Gastrocnemius medialis (tissue), 4 donors: ENCODE results near the gene AKAP11. TPM values are rescaled to one million over a fixed set of nuclear protein-coding genes. Genes with fewer than 3 reads are reported as not detected.

ENCODE experiments used
- ATAC-seq, 2 donors: fragments of 150-250 bp; one replicate each; pipeline ENCODE4 v1.9.1; 2016
- DNase-seq, 2 donors: peaks; one replicate each; pipeline ENCODE4 v3.0.0-alpha.2; 2019
- H3K27ac ChIP-seq, 4 donors: fragments of 200-600 bp; sonication (generic); 1 replicate in 1 of 4; 2 replicates in 3 of 4; pipeline ENCODE4 v1.5.1; 2016 to 2018; ENCODE audit warnings: mild to moderate bottlenecking in 2 of 4, moderate library complexity in 1 of 4
- H3K27me3 ChIP-seq, 3 donors: fragments of 200-600 bp; sonication (generic) in 2 of 3; 1 replicate in 1 of 3; 2 replicates in 2 of 3; pipeline versions ENCODE4 v1.5.1 to v1.6.0; 2016 to 2019; ENCODE audit warnings: mild to moderate bottlenecking in 1 of 3, moderate library complexity in 1 of 3
- H3K36me3 ChIP-seq, 2 donors: fragments of 200-600 bp; sonication (generic) in 1 of 2; one replicate each; pipeline ENCODE4 v1.5.1; 2017 to 2018
- H3K4me1 ChIP-seq, 2 donors: fragments of 200-600 bp; sonication (generic) in 1 of 2; one replicate each; pipeline ENCODE4 v1.5.1; 2016 to 2017; ENCODE audit warnings: mild to moderate bottlenecking in 2 of 2
- H3K4me3 ChIP-seq, 4 donors: fragments of 200-600 bp; sonication (generic) in 3 of 4; 1 replicate in 1 of 4; 2 replicates in 3 of 4; pipeline ENCODE4 v1.5.1; 2016 to 2019; ENCODE audit warnings: mild to moderate bottlenecking in 2 of 4
- H3K9me3 ChIP-seq, 3 donors: fragments of 200-600 bp; sonication (generic) in 2 of 3; 1 replicate in 1 of 3; 2 replicates in 2 of 3; pipeline ENCODE4 v1.5.1; 2016 to 2019
- POLR2A ChIP-seq, 2 donors: fragments of 450-650 bp; IDR thresholded peaks; one replicate each; pipeline ENCODE4 v1.6.1; 2017; ENCODE audit warnings: antibody characterized with exemption in 2 of 2, mild to moderate bottlenecking in 2 of 2, moderate library complexity in 2 of 2
- in situ Hi-C, 4 donors: fragments of 200-750 bp; cut with MboI; loops; one replicate each; pipeline versions ENCODE4 v1.15.0 to v1.8.0; 2017; ENCODE audit warnings: low sequenced_read_pairs in 4 of 4
- intact Hi-C: fragments of 100-400 bp; cut with DNase I; formaldehyde crosslinking; loops from one replicate; pipeline ENCODE4 v1.15.1; 2023; ENCODE audit warnings: low total_unique reads
- total RNA-seq, 4 donors: library from RNA; depleted of rRNA; stranded (reverse); fragments of >200 nt; gene quantifications; one replicate each; pipeline versions ENCODE4 v1.1.0 to v1.2.3, GENCODE V29; 2016
- TF ChIP-seq, protein P1 (sequence below), 5 experiments: fragments of 450-650 bp in 3 of 5; fragments of 200-600 bp in 2 of 5; sonication (generic) in 2 of 5; IDR thresholded peaks in 4 of 5; conservative IDR thresholded peaks in 1 of 5; 1 replicate in 4 of 5; 2 replicates in 1 of 5; pipeline ENCODE4 v1.5.1; 2016 to 2019; ENCODE audit warnings: antibody characterized with exemption in 5 of 5, mild to moderate bottlenecking in 3 of 5, moderate library complexity in 3 of 5

AKAP11 gene
- total RNA-seq, 4 donors from 2014 or later = 7.7 to 12.8 (median 10.4) TPM

- no peaks in the 10 kb centered on the region for H3K36me3 ChIP-seq
- no peaks in the 10 kb centered on the region for H3K27me3 ChIP-seq
- no peak for TF ChIP-seq POLR2A (IDR thresholded peaks at IDR 0.05)
- TF ChIP-seq, protein P1, sequence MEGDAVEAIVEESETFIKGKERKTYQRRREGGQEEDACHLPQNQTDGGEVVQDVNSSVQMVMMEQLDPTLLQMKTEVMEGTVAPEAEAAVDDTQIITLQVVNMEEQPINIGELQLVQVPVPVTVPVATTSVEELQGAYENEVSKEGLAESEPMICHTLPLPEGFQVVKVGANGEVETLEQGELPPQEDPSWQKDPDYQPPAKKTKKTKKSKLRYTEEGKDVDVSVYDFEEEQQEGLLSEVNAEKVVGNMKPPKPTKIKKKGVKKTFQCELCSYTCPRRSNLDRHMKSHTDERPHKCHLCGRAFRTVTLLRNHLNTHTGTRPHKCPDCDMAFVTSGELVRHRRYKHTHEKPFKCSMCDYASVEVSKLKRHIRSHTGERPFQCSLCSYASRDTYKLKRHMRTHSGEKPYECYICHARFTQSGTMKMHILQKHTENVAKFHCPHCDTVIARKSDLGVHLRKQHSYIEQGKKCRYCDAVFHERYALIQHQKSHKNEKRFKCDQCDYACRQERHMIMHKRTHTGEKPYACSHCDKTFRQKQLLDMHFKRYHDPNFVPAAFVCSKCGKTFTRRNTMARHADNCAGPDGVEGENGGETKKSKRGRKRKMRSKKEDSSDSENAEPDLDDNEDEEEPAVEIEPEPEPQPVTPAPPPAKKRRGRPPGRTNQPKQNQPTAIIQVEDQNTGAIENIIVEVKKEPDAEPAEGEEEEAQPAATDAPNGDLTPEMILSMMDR (IDR thresholded peaks at IDR 0.05 in 4 of 5, conservative IDR thresholded peaks at IDR 0.05 in 1 of 5) = no peak
- H3K4me3 ChIP-seq = no peak overlapping the region
- no peak for ATAC-seq
- H3K27ac ChIP-seq = no peak overlapping the region
- no peaks in the 10 kb centered on the region for H3K4me1 ChIP-seq
- in situ Hi-C loops = no loop called here
- no peak for DNase-seq
- intact Hi-C loops = no loop called here
- H3K9me3 ChIP-seq = no peaks in the 10 kb centered on the region
Observed at GRCh38 chr13:42228527-42228926, 43.4 kb upstream of the AKAP11 start.

GRCh38 chr13:42229287-42229686 lies 42.7 kb upstream of the AKAP11 start:
- no peak overlapping the region for H3K4me3 ChIP-seq
- intact Hi-C loops = no loop called here
- no peak for ATAC-seq
- no peaks in the 10 kb centered on the region for H3K9me3 ChIP-seq
- in situ Hi-C loops = no loop called here
- no peaks in the 10 kb centered on the region for H3K4me1 ChIP-seq
- TF ChIP-seq, protein P1 (IDR thresholded peaks at IDR 0.05 in 4 of 5, conservative IDR thresholded peaks at IDR 0.05 in 1 of 5) = no peak
- TF ChIP-seq POLR2A (IDR thresholded peaks at IDR 0.05) = no peak
- no peak for DNase-seq
- no peaks in the 10 kb centered on the region for H3K27me3 ChIP-seq
- H3K27ac ChIP-seq = no peak overlapping the region
- H3K36me3 ChIP-seq = no peaks in the 10 kb centered on the region

DNA sequence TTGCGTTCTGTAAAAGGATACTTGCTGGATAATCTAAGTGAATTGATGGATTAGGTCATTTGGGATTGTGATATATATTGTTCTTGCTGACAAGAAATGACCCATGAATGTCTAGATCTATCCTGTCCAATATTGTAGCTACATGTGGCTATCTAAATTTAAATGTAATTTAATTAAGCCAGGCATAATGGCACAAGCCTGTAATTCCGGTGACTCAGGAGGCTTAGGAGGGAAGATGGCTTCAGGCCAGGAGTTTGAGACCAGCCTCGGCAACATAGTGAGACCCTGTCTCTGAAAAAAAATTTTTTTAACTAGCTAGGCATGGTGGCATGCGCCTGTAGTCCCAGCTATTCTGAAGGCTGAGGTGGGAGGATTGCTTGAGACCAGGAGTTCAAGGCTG lies 39.3 kb upstream of the AKAP11 start:
- TF ChIP-seq, protein P1 (IDR thresholded peaks at IDR 0.05 in 4 of 5, conservative IDR thresholded peaks at IDR 0.05 in 1 of 5) = no peak
- no peak for TF ChIP-seq POLR2A (IDR thresholded peaks at IDR 0.05)
- H3K4me3 ChIP-seq = no peak overlapping the region
- no peak overlapping the region for H3K27ac ChIP-seq
- no peaks in the 10 kb centered on the region for H3K4me1 ChIP-seq
- intact Hi-C loops (no loop called here), in situ Hi-C loops (no loop called here)
- ATAC-seq (no peak), DNase-seq (no peak)
- H3K36me3 ChIP-seq = no peaks in the 10 kb centered on the region
- no peaks in the 10 kb centered on the region for H3K27me3 ChIP-seq
- H3K9me3 ChIP-seq = no peaks in the 10 kb centered on the region

DNA sequence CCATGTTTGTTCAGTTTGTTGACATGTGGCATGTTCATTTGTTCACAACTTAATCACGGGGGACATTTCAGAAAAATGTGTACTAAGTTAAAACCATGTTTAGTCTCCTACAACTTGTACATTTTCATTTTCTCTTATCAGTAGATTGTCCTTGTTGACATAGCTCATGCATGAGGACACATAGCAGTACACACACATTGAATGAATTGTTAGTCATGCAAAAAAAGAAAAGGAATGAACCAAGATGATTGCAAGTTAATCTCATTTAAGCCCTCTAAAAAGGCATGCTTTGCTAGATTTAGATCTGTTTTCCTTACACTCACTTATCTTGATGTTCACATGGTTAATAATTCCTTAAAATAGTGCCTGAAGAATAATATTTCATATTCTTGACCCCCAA lies 38.2 kb upstream of the AKAP11 start:
- no peaks in the 10 kb centered on the region for H3K4me1 ChIP-seq
- TF ChIP-seq, protein P1 (IDR thresholded peaks at IDR 0.05 in 4 of 5, conservative IDR thresholded peaks at IDR 0.05 in 1 of 5) = no peak
- no peak for TF ChIP-seq POLR2A (IDR thresholded peaks at IDR 0.05)
- H3K36me3 ChIP-seq = no peaks in the 10 kb centered on the region
- DNase-seq (no peak), ATAC-seq (no peak)
- no peak overlapping the region for H3K27ac ChIP-seq
- H3K9me3 ChIP-seq = no peaks in the 10 kb centered on the region
- no peaks in the 10 kb centered on the region for H3K27me3 ChIP-seq
- intact Hi-C loops (no loop called here), in situ Hi-C loops (no loop called here)
- H3K4me3 ChIP-seq = no peak overlapping the region

DNA sequence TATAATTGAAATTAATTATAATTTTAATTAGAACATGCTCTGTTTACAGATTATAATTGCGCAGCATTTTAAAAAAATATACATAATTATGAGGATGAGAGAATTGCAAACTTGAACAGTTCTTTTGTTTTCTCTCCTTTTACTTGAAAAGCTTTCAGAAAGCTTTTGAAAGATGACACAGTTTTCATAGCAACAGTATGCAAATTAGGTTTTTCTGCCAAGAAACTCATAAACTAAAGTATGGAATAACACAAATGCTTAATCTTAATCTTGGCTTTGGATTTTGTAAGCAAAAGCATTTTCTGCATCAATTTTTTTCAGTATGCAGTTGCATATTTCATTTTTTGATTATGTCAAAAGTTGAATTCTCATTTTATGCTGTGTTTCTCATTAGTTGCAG lies 32.8 kb upstream of the AKAP11 start:
- DNase-seq (no peak), ATAC-seq (no peak)
- intact Hi-C loops (no loop called here), in situ Hi-C loops (no loop called here)
- H3K36me3 ChIP-seq = no peaks in the 10 kb centered on the region
- TF ChIP-seq, protein P1 (IDR thresholded peaks at IDR 0.05 in 4 of 5, conservative IDR thresholded peaks at IDR 0.05 in 1 of 5) = no peak
- no peak for TF ChIP-seq POLR2A (IDR thresholded peaks at IDR 0.05)
- H3K4me1 ChIP-seq = no peaks in the 10 kb centered on the region
- no peak overlapping the region for H3K4me3 ChIP-seq
- no peak overlapping the region for H3K27ac ChIP-seq
- no peaks in the 10 kb centered on the region for H3K27me3 ChIP-seq
- H3K9me3 ChIP-seq = no peaks in the 10 kb centered on the region
